Stimulated activated CD4-positive, alpha-beta T cell treated with anti-CD3 and anti-CD28 coated beads, TNF-alpha, amount 100 ng/mL, for 1 hour (primary cell): Measurements from ENCODE around the gene HOXD13.

Experiments used
- DNase-seq, 3 donors: peaks; one replicate each; pipeline ENCODE4 v3.0.0-alpha.2; 2020; ENCODE audit warnings: low read depth in 3 of 3, low spot score in 1 of 3

The HOXD13 gene

DNA sequence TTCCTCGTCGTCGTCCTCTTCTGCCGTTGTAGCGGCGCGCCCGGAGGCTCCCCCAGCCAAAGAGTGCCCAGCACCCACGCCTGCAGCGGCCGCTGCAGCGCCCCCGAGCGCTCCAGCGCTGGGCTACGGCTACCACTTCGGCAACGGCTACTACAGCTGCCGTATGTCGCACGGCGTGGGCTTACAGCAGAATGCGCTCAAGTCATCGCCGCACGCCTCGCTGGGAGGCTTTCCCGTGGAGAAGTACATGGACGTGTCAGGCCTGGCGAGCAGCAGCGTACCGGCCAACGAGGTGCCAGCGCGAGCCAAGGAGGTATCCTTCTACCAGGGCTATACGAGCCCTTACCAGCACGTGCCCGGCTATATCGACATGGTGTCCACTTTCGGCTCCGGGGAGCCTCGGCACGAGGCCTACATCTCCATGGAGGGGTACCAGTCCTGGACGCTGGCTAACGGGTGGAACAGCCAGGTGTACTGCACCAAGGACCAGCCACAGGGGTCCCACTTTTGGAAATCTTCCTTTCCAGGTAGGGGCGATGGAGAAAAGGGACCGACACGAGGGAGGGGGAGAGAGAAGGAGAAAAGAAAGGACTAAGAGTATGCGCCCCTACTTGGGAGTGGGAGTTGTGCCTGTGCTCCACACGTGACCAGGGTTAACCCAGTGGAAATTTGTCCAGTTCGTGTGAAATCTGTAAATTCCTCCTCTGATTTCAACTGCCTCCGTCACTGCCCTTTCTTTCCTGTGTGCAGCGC is 800 bp downstream of the HOXD13 start:
- no peak for DNase-seq

- DNase-seq, result no peak
These were observed 1.4 kb downstream of the HOXD13 start for GRCh38 chr2:176093898-176094249.

DNA sequence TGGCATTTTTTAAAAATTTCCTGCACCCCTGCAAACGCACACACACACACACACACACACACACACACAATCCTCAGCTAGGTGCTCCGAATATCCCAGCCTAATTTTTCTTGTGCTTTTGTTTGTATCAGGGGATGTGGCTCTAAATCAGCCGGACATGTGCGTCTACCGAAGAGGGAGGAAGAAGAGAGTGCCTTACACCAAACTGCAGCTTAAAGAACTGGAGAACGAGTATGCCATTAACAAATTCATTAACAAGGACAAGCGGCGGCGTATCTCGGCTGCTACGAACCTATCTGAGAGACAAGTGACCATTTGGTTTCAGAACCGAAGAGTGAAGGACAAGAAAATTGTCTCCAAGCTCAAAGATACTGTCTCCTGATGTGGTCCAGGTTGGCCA is 1.8 kb downstream of the HOXD13 start:
- DNase-seq, result no peak

GRCh38 chr2:176095421-176095820 is 2.9 kb downstream of the HOXD13 start:
- DNase-seq, result no peak

- no peak for DNase-seq
These were observed 3.9 kb downstream of the HOXD13 start for GRCh38 chr2:176096243-176096985.

- peak in 2 of 3 donors; percentile 10 to 49 for DNase-seq
These were observed 4.7 kb downstream of the HOXD13 start for GRCh38 chr2:176096986-176097819.

DNA sequence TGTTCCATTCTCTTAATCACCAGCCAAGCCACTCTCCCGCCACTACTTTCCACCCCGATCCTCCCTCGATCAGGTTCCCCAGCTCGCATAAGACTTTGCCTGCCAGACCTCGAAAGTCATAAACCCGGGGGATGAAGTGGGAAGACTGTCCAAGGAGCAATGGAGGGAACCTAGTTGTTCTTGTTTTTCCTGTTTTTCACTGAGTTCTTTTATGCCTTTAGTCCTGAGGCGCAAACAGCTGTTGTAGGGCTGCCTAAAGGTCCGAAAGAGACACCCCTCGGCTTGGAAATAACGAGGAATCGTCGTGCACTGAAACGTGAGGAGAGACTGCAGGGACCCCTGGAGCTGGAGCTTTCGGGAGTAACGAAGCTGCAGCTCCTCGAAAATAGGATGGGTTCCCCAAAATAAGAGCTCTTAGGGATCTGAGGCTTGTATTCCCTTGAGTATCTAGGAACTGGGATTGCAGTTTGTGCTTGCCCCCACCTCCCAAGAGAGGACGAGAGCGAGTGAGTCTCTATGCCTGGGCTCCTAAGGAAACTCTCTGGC is 5.4 kb downstream of the HOXD13 start:
- DNase-seq, result no peak

- no peak for DNase-seq
These were observed 6.0 kb downstream of the HOXD13 start for GRCh38 chr2:176098366-176099158.

- DNase-seq, result no peak
These were observed 6.7 kb downstream of the HOXD13 start for GRCh38 chr2:176099159-176099727.

DNA sequence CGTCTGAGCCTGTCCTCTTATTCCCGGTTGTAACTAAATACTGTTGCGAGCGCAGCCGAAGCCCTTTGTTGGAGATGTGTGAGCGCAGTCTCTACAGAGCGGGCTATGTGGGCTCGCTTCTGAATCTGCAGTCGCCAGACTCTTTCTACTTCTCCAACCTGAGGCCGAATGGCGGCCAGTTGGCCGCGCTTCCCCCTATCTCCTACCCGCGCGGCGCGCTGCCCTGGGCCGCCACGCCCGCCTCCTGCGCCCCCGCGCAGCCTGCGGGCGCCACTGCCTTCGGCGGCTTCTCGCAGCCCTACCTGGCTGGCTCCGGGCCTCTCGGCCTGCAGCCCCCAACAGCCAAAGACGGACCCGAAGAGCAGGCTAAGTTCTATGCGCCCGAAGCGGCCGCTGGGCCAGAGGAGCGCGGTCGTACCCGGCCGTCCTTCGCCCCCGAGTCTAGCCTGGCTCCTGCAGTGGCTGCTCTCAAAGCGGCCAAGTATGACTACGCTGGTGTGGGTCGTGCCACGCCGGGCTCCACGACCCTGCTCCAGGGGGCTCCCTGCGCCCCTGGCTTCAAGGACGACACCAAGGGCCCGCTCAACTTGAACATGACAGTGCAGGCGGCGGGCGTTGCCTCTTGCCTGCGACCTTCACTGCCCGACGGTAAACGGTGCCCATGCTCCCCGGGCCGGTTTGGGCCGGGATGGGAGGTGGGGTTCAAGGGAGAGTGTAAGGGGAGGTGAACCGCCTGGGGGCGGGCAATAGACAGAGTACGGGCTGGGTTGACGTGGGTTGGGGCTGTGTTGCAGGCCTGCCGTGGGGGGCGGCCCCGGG is 7.4 kb downstream of the HOXD13 start, which contains the start of gene HOXD12:
Gene HOXD12 (plus strand): TSS at position 68 of the 819 bp plus-strand sequence. CDS start 7 bp downstream, at position 75.
- no peak for DNase-seq

GRCh38 chr2:176100547-176101140 is 8.1 kb downstream of the HOXD13 start:
- DNase-seq, result no peak

- no peak for DNase-seq
These were observed 8.8 kb downstream of the HOXD13 start for GRCh38 chr2:176101216-176101830.

DNA sequence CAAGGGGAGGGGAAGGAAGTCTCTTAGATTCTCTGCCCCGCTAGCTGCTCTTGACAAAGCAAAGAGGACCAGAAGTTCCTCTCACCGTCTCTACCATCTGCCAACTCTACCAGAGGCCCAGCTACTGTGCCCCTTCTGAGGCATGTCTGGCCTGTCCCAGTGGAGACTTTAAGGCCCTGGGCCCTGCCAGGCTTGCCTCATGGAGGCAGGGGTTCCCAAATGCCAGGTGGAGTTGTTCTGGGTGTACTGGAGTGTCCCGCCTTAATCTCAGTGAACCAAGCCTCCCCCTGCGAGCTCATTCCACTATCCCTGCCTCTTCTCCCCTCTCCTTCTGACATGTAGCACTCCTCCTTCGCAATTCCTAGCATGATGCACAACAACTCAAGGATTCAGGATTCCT is 9.3 kb downstream of the HOXD13 start:
- no peak for DNase-seq

- DNase-seq, result no peak
These were observed 9.9 kb downstream of the HOXD13 start for GRCh38 chr2:176102309-176102866.

- no peak for DNase-seq
These were observed 10.7 kb downstream of the HOXD13 start for GRCh38 chr2:176103194-176103593.

GRCh38 chr2:176103742-176104315 is 11.3 kb downstream of the HOXD13 start:
- DNase-seq, result no peak

GRCh38 chr2:176104316-176105077 is 12.0 kb downstream of the HOXD13 start:
- DNase-seq, result no peak
